IPS DF 6.9 (cell line): Measurements from ENCODE around the gene MC3R.

Source experiments
- DNase-seq: peaks from one replicate; pipeline ENCODE4 v3.0.0-alpha.2; 2013; ENCODE audit warnings: low read depth, low spot score
- H3K27ac ChIP-seq: one replicate; pipeline ENCODE4 v1.5.1; 2013; ENCODE audit warnings: low read length, control low read depth
- H3K27me3 ChIP-seq: 2 replicates; pipeline ENCODE4 v1.6.1; 2013; ENCODE audit warnings: mild to moderate bottlenecking, low read length; ENCODE audit not compliant: control insufficient read depth, insufficient read depth
- H3K36me3 ChIP-seq: 2 replicates; pipeline ENCODE4 v1.6.1; 2013; ENCODE audit warnings: low read length; ENCODE audit not compliant: control insufficient read depth, insufficient read depth
- H3K4me1 ChIP-seq: 2 replicates; pipeline ENCODE4 v1.6.1; 2013; ENCODE audit warnings: low read length; ENCODE audit not compliant: control insufficient read depth, insufficient read depth
- H3K4me3 ChIP-seq: 2 replicates; pipeline ENCODE4 v1.5.1; 2013; ENCODE audit warnings: mild to moderate bottlenecking, low read length
- H3K9me3 ChIP-seq: 2 replicates; pipeline ENCODE4 v1.6.1; 2013; ENCODE audit warnings: low read length, inconsistent platforms; ENCODE audit not compliant: control insufficient read depth, insufficient read depth
- WGBS: extraction: QIAGEN DNeasy Blood & Tissue Kit; methylation state at CpG from one replicate; pipeline ENCODE4 v1.1.7; 2013; ENCODE audit warnings: mixed read lengths, missing lambda C conversion rate; ENCODE audit not compliant: insufficient read length, insufficient coverage; 5-methylcytosine and 5-hydroxymethylcytosine counted together

The MC3R gene

DNA sequence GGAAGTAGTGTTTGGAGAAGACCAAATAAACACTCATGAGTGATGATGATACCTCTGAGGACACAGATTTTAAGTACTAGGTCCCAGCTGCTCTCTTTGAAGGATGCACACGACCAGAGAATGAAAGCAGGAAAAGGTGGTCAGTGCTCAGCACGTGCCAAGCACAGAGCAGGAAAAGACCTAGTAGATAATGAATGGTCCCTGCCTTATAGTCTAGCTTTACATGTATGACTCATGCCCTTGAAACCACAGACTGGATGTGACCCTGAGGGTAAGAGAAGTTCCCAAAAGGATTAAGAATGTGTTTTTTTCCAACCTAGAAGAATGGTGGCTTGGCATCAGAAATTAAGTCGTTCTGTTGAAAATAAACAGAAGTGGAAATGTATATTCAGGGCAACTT, 2.8 kb upstream of the MC3R start:
- no CpG with 5 or more reads among the region's 3 CpGs for WGBS
- H3K4me3 ChIP-seq: no peak overlapping the region
- no peaks in the 10 kb centered on the region for H3K27me3 ChIP-seq
- H3K27ac ChIP-seq: no peak overlapping the region
- no peaks in the 10 kb centered on the region; the same call in 1 of the 2 replicates for H3K9me3 ChIP-seq
- no peak for DNase-seq
- H3K4me1 ChIP-seq: no peaks in the 10 kb centered on the region
- no peaks in the 10 kb centered on the region for H3K36me3 ChIP-seq

DNA sequence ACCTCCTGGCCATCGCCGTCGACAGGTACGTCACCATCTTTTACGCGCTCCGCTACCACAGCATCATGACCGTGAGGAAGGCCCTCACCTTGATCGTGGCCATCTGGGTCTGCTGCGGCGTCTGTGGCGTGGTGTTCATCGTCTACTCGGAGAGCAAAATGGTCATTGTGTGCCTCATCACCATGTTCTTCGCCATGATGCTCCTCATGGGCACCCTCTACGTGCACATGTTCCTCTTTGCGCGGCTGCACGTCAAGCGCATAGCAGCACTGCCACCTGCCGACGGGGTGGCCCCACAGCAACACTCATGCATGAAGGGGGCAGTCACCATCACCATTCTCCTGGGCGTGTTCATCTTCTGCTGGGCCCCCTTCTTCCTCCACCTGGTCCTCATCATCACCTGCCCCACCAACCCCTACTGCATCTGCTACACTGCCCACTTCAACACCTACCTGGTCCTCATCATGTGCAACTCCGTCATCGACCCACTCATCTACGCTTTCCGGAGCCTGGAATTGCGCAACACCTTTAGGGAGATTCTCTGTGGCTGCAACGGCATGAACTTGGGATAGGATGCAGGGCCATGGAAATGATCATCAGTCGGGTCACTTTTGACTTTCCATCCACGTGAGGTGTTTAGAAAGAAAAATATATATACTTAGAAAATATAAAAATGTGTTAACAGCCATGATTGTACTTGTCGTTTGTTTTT, 868 bp downstream of the MC3R start:
- WGBS: no CpG with 5 or more reads among the region's 32 CpGs
- H3K4me1 ChIP-seq: no peaks in the 10 kb centered on the region
- no peaks in the 10 kb centered on the region; the same call in 1 of the 2 replicates for H3K9me3 ChIP-seq
- no peak overlapping the region for H3K27ac ChIP-seq
- H3K36me3 ChIP-seq: no peaks in the 10 kb centered on the region
- no peak for DNase-seq
- no peak overlapping the region for H3K4me3 ChIP-seq
- H3K27me3 ChIP-seq: no peaks in the 10 kb centered on the region

GRCh38 chr20:56249956-56250355, 1.4 kb downstream of the MC3R start:
- no peak overlapping the region for H3K27ac ChIP-seq
- no peaks in the 10 kb centered on the region for H3K36me3 ChIP-seq
- H3K4me3 ChIP-seq: no peak overlapping the region
- no peaks in the 10 kb centered on the region for H3K4me1 ChIP-seq
- no peaks in the 10 kb centered on the region; the same call in 1 of the 2 replicates for H3K9me3 ChIP-seq
- H3K27me3 ChIP-seq: no peaks in the 10 kb centered on the region
- WGBS: no CpG with 5 or more reads among the region's 7 CpGs
- DNase-seq: no peak

GRCh38 chr20:56257604-56258003, 9.1 kb downstream of the MC3R start:
- Histone ChIP-seq H3K27ac (no peak overlapping the region), H3K9me3 (peaks cover 5% of the 10 kb centered on the region), H3K4me3 (no peak overlapping the region), H3K36me3 (no peaks in the 10 kb centered on the region), H3K27me3 (no peaks in the 10 kb centered on the region), H3K4me1 (no peaks in the 10 kb centered on the region)
- no CpG with 5 or more reads among the region's 7 CpGs for WGBS
- no peak for DNase-seq

- Histone ChIP-seq H3K27me3 (no peaks in the 10 kb centered on the region), H3K9me3 (peaks cover 8% of the 10 kb centered on the region), H3K4me1 (no peaks in the 10 kb centered on the region), H3K27ac (no peak overlapping the region), H3K36me3 (no peaks in the 10 kb centered on the region), H3K4me3 (no peak overlapping the region)
- DNase-seq: no peak
- no CpG with 5 or more reads among the region's 2 CpGs for WGBS
Observed at GRCh38 chr20:56259948-56260347, 11.4 kb downstream of the MC3R start.

- H3K36me3 ChIP-seq: no peaks in the 10 kb centered on the region
- no peak overlapping the region for H3K4me3 ChIP-seq
- H3K4me1 ChIP-seq: no peaks in the 10 kb centered on the region
- no peak overlapping the region for H3K27ac ChIP-seq
- H3K27me3 ChIP-seq: no peaks in the 10 kb centered on the region
- peaks cover 3% of the 10 kb centered on the region; the same call in 1 of the 2 replicates for H3K9me3 ChIP-seq
- no peak for DNase-seq
Observed at GRCh38 chr20:56268536-56268935, 20.0 kb downstream of the MC3R start.

DNA sequence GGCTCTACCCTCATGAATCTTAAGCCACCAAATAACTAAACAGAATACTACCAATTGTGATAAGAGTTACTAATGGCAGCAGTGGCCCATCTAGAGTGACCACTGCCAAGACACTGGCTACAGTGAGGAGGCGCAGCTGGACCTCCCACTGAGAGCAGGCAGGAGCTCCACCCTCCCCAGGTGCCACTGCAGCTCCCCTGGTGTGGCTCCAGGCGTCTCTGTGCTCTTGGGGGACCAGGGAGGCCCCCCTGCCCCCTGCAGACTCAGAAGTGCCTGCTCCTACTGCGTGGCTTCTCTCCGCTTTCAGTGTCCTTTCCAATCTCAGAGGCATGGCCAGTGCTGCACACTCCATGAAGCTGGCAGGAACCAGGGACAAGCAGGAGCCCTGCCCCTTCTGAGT, 23.4 kb downstream of the MC3R start:
- Histone ChIP-seq H3K4me1 (no peaks in the 10 kb centered on the region), H3K27me3 (no peaks in the 10 kb centered on the region), H3K27ac (no peak overlapping the region), H3K4me3 (no peak overlapping the region), H3K9me3 (peaks cover 2% of the 10 kb centered on the region; the same call in 1 of the 2 replicates), H3K36me3 (no peaks in the 10 kb centered on the region)
- WGBS: no CpG with 5 or more reads among the region's 4 CpGs
- no peak for DNase-seq

DNA sequence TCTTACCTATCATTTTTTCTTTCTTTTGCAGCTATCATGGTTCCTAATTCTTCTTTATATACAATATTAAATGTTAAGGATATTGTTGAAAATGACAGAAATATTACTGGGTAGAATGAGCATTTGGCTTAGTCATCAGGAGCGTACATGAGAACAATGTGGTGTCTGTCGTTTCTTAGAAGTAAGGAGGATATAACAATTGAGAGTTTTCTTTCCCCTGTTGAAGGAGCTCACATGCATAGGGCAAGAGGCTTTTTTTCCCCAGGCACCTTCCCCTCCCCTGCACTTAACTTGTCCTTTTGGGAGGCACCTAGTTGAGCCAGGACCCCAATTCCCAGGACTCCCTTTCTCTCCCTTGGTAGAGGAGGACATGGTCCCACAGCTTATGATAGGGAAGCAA, 25.0 kb downstream of the MC3R start:
- H3K27me3 ChIP-seq: no peaks in the 10 kb centered on the region
- H3K36me3 ChIP-seq: no peaks in the 10 kb centered on the region
- no peaks in the 10 kb centered on the region for H3K4me1 ChIP-seq
- peaks cover 5% of the 10 kb centered on the region; the same call in 1 of the 2 replicates for H3K9me3 ChIP-seq
- no CpG with 5 or more reads among the region's 2 CpGs for WGBS
- H3K27ac ChIP-seq: no peak overlapping the region
- DNase-seq: no peak
- no peak overlapping the region for H3K4me3 ChIP-seq

GRCh38 chr20:56274156-56274555, 25.6 kb downstream of the MC3R start:
- no peak overlapping the region for H3K4me3 ChIP-seq
- no CpG with 5 or more reads among the region's 6 CpGs for WGBS
- H3K9me3 ChIP-seq: peaks cover 5% of the 10 kb centered on the region; the same call in 1 of the 2 replicates

GRCh38 chr20:56278196-56278595, 29.7 kb downstream of the MC3R start:
- no CpG with 5 or more reads among the region's 2 CpGs for WGBS
- H3K27ac ChIP-seq: no peak overlapping the region
- no peaks in the 10 kb centered on the region for H3K4me1 ChIP-seq
- H3K4me3 ChIP-seq: no peak overlapping the region
- H3K36me3 ChIP-seq: no peaks in the 10 kb centered on the region
- DNase-seq: no peak
- H3K27me3 ChIP-seq: no peaks in the 10 kb centered on the region
- peaks cover 5% of the 10 kb centered on the region; the same call in 1 of the 2 replicates for H3K9me3 ChIP-seq

More at GRCh38 chr20:56274156-56274555, 25.6 kb downstream of the MC3R start:
- no peak overlapping the region for H3K27ac ChIP-seq
- no peaks in the 10 kb centered on the region for H3K36me3 ChIP-seq
- no peaks in the 10 kb centered on the region for H3K4me1 ChIP-seq
- no peak for DNase-seq
- no peaks in the 10 kb centered on the region for H3K27me3 ChIP-seq

- Histone ChIP-seq H3K4me3 (no peak overlapping the region), H3K27me3 (no peaks in the 10 kb centered on the region), H3K9me3 (no peaks in the 10 kb centered on the region; the same call in 1 of the 2 replicates), H3K27ac (no peak overlapping the region), H3K36me3 (no peaks in the 10 kb centered on the region), H3K4me1 (no peaks in the 10 kb centered on the region)
- DNase-seq: no peak
- no CpG with 5 or more reads among the region's 3 CpGs for WGBS
Observed at GRCh38 chr20:56285496-56285895, 37.0 kb downstream of the MC3R start.
